ENCODE data around the gene OR7G2. TPM values are rescaled to one million over a fixed set of nuclear protein-coding genes. Genes with fewer than 3 reads are reported as not detected.
"Not testable (repeated sequence)": the region's sequence is repeated elsewhere in the genome, so short reads cannot be mapped to it uniquely, and the experiment has no call there.

Gene OR7G2
- total RNA-seq, 1 experiment from 2014 or later = not detected

DNA sequence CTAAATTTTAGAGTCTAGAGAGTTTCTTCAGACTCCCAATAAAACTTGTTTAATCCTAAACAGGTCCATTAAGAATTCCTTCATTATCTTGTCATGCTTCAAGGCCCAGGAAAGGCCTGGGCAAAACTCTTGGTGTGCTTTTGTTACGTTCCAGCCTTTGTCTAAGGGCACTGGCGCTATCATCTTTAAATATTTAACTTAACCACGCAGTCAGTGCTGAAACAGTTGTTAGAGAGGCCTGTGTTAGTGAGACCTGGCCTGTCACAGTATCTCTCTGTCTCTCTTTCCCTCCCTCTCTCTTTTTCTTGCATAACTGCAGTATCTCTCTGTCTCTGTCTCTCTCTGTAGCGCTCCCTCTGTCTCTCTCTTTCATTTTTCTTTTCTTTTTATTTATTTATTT lies 28.6 kb downstream of the OR7G2 start:
- in situ Hi-C loops (cut with HindIII; ENCODE audit: low pct_unique_long_range_greater_than_20kb, low sequenced_read_pairs) = no loop called here
- peak; percentile 79 for DNase-seq (ENCODE audit: low read depth)

DNA sequence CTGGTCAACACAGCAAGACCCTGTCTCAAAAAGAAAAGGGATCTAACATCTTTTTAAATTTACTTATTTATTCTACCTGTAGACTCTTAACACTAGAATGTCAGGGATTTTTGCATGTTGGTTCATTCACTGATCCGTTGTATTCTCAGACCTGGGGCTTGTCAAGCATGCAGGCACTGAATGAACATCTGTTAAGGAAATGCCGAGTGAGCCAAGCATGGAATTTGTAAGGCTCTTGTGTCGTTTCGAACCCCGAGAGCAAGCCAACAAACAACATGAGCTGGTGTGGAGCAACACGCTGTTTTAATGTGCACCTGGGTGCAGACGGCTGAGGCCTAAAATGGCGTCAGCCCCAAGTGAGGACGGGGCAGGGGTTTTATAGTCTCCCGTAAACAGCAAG lies 30.4 kb downstream of the OR7G2 start:
- in situ Hi-C loops (cut with HindIII; ENCODE audit: low pct_unique_long_range_greater_than_20kb, low sequenced_read_pairs) = no loop called here

DNA sequence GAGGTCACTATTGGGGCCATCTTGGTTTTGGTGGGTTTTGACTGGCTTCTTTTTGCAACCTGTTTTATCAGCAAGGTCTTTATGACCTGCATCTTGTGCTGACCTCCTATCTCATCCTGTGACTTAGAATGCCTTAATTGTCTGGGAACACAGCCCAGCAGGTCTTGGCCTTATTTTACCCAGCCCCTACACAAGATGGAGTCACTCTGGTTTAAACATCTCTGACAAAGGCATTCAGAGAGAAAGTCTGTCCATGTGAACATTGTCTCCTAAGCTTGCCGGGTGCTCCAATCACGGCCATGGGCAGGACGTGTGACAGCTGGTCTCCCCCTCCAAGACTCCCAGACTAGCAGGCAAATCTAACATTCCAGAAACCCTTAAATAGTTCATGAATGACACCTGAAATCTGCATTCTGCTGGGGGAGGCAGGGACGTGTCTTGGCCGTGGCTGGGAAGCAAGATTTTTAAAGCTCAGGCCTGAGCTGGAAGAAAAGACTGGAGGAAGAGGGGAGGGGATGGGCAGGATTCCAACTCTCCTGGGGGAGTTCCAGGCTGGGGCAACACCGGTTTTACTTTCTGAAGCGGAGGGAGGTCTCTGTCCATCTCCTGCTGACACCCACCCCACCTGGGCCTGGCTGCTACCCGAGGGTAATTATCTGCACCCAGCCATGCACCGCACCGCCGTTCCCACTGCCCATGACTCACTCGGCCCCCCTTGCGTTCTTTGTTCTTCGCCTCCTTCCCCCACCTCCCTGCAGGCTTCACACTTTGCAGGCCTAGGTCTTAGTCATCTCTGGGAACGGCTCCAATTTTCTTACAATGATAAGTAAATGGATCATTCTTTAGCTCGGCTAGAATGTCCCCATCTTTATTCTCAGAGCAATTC lies 32.0 kb downstream of the OR7G2 start:
- in situ Hi-C loops (cut with HindIII; ENCODE audit: low pct_unique_long_range_greater_than_20kb, low sequenced_read_pairs) = no loop called here
- DNase-seq (ENCODE audit: low read depth) = peak; percentile 99

More for the DNA sequence above, 30.4 kb downstream of the OR7G2 start:
- DNase-seq (ENCODE audit: low read depth) = no peak

DNA sequence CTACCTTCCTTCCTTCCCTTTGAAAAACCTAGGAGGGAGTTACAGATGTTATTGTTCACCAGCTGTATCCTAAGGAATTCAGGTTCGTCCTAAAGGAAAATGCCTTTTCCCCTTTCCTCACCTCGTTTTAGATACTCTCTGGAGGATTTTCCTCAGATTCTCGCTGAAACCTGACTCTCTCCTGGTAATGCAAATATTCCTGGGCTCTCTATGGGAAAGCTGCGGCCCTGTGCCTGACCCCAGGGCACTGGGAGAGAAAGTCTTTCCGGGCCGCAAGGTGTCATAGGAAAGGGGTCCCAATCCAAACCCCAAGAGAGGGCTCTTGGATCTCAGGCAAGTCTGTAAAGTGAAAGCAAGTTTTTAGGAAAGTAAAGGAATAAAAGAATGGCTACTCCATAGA lies 33.5 kb downstream of the OR7G2 start:
- DNase-seq (ENCODE audit: low read depth) = no peak
- in situ Hi-C loops (cut with HindIII; ENCODE audit: low pct_unique_long_range_greater_than_20kb, low sequenced_read_pairs) = no loop called here

DNA sequence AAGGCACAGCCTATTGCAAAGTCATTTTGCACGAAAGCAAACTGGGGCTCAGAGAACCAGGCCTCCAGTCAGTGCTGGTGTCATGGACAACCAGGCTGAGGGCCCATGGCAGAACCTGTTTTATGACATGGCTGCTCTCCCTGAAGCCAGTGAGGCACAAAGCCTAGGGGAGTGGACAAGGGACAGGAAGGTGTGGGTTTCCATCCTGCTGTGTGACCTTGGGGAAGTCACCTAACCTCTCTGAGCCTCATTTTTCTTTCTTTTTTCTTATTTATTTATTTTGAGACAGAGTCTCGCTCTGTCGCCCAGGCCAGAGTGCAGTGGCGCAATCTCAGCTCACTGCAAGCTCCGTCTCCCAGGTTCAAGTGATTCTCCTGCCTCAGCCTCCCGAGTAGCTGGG lies 35.6 kb downstream of the OR7G2 start:
- in situ Hi-C loops (cut with HindIII; ENCODE audit: low pct_unique_long_range_greater_than_20kb, low sequenced_read_pairs); DNase-seq (ENCODE audit: low read depth): not testable (repeated sequence)

DNA sequence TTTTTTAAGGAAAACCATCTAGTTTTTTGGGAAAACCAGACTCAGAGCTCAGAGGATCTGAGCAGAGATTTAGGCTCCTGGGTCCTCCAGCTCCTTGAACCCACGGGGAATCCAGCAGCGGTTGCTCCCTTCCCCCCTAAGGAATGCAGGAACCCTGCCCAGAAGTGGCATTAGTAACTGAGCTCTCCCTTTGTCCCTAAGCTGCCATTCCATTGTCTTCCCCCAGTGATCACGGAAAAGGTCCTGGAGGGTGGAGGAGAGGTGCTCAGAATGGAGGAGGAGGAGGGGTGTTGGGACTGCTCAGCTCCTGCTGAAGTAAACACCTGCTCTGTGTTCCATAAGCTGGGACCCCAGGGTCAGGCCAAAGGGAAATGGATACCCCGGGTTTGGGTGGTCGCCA lies 37.2 kb downstream of the OR7G2 start:
- peak; percentile 53 for DNase-seq (ENCODE audit: low read depth)
- in situ Hi-C loops (cut with HindIII; ENCODE audit: low pct_unique_long_range_greater_than_20kb, low sequenced_read_pairs) = no loop called here

DNA sequence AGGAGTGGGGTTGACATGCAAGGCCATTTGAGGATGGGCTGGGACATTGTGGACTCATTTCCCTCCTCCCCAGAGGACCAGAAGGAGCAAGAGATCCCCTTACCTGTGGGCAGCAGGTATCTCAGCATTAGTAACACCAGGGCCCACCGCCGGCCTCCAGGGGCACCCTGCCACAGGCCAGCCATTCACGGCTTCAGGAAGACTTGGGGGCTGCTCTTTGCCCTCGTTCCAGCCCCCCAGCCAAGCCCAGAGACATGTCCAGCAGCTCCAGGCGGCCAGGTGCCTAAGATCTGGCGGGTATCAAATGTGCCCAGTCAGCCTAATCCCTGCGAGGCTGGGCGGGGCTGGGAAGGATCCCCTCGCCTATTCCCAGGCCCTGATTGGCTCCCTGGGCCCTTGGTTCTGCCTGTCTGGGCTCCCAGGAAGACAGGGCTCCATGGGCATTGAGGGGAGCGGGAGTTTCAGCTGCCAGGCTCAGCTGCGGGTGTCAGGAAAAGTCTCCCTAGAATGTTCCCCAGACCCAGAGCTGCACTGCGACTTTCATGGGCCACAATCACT lies 41.7 kb downstream of the OR7G2 start:
- DNase-seq (ENCODE audit: low read depth) = no peak
- in situ Hi-C loops (cut with HindIII; ENCODE audit: low pct_unique_long_range_greater_than_20kb, low sequenced_read_pairs) = no loop called here

DNA sequence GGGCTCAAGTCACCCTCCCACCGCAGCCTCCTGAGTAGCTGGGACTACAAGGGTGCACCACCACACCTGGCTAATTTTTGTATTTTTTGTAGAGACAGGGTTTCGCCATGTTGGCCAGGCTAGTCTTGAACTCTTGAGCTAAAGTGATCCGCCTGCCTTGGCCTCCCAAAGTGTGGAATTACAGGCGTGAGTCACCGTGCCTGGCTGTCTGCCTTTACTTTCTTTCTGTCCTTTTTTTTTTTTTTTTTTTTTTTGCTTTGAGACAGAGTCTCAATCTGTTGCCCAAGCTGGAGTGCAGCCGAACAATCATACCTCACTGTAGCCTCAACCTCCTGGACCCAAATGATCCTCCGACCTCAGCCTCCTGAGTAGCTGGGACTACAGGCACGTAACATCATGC lies 45.4 kb downstream of the OR7G2 start:
- in situ Hi-C loops (cut with HindIII; ENCODE audit: low pct_unique_long_range_greater_than_20kb, low sequenced_read_pairs) = no loop called here
- peak; percentile 42 for DNase-seq (ENCODE audit: low read depth)

DNA sequence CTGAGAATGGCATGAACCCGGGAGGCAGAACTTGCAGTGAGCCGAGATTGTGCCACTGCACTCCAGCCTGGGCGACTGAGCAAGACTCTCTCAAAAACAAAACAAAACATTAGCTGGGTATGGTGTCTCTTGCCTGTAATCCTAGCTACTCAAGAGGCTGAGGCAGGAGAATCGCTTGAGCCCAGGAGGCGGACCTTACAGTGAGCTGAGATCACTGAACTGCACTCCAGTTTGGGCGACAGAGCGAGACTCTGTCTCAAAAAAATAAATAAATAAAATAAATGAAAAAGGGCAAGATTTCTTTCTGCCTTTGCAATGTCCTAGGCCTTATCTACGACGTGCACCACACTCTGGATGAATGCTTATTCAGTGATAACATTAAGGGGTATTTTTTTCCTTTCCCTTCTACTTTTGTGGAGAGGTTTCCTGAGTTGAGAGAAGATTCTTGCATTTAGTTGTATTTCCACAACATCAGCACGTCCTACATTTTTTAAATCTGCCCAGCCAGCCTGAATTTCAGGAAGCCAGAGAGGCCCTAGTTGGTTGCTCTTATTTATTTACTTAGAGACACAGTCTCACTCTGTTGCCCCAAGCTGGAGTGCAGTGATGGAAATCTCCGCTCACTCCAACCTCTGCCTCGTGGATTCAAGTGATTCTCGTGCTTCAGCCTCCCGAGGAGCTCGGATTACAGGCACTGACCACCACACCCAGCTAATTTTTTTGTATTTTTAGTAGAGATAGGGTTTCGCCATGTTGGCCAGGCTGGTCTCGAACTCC lies 46.5 kb downstream of the OR7G2 start:
- in situ Hi-C loops (cut with HindIII; ENCODE audit: low pct_unique_long_range_greater_than_20kb, low sequenced_read_pairs) = no loop called here
- peak; percentile 82 for DNase-seq (ENCODE audit: low read depth)

DNA sequence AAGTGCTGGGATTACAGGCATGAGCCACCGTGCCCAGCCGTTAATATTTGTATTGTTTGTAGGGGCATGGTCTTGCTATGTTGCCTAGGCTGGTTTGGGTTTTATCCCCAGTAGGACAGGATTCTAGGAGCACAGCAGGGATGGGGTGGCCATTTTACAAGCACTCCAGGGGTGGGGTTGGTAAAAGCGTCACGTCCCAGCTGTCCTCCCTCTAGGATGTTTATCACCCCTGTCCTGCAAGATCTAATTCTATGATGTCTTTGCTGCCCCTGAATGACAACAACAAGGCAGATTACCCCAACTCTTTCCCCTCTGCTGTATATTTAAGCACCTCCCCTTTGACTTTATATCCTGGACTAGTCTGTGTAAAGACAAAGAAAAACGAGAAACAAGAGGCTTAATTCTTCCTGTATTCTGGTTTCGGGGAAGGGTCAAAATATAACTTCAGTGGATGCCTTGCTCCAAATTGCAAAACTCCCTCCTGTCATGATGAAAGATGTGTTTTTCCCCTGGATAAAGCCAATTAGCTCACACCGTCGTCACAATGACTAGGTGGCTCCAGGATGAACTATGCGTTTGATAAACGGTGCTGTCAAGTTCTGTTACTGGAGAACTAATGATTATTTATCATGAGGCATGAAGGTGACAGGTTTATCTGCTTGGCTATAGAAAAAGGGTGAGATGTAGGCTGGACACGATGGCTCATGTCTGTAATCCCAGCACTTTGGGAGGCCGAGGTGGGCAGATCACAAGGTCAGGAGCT lies 48.2 kb downstream of the OR7G2 start:
- peak; percentile 95 for DNase-seq (ENCODE audit: low read depth)
- in situ Hi-C loops (cut with HindIII; ENCODE audit: low pct_unique_long_range_greater_than_20kb, low sequenced_read_pairs) = no loop called here

DNA sequence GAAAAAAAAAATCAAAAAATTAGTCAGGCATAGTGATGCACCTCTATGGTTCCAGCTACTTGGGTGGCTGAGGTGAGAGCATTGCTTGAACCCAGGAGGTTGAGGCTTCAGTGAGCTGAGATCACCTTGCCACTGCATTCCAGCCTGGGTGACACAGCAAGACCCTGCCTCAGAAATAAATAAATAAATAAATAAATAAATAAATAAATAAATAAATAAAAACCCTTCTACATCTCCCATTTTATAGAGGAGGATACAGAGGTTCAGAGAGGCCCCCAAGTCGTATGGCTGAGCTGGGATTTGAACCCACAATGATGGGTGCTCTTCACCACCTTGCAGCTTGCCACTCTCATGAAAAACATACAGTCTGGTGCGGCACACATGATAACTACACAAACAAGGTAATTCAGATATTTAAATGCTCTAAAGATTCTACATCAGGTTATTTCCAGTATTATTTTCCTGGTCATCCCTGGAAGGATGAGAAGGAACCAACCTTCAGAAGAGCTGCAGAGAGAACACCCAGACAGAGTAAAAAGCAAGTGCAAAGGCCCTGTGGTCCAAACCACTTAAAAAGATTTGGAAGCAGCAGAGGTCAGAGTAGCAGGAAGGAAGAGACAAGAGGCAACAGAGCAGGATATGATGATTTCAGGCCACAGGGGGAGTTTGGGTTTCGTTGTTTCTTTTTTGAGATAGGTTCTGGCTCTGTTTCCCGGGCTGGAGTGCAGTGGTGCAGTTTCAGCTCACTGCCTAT lies 49.6 kb downstream of the OR7G2 start:
- DNase-seq (ENCODE audit: low read depth) = peak; percentile 41
- in situ Hi-C loops (cut with HindIII; ENCODE audit: low pct_unique_long_range_greater_than_20kb, low sequenced_read_pairs) = no loop called here

DNA sequence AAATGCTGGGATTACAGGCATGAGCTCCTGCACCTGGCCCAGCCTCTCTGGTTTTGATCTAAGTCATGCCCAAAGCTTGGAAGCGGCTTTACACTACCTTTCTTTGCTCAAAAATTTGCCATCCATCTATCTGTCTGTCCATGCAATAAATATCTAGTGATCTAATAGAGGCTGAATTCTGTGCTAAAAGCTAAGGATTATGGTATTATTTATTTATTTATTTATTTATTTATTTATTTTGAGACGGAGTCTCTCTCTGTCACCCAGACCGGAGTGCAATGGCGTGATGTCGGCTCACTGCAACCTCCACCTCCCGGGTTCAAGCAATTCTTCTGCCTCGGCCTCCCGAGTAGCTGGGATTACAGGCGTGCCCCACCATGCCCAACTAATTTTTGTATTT lies 51.1 kb downstream of the OR7G2 start:
- in situ Hi-C loops (cut with HindIII; ENCODE audit: low pct_unique_long_range_greater_than_20kb, low sequenced_read_pairs); DNase-seq (ENCODE audit: low read depth): not testable (repeated sequence)

DNA sequence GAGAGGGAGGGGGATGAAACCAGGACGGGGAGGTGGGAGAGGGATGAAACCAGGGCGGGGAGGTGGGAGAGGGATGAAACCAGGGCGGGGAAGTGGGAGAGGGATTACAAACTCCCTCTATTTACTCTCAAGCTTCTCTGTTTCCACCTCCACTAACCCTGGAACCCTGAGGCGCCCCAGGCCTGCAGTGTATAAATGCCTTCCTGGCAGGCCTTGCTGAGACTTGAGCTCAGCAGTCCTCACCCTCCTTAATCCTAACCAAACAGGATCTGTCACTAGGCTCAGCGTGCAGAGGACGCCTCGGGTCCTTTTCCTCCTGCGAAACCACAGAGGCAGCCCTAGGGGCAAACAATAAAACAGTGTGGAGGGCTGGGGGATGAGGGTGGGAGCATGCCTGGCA lies 52.5 kb downstream of the OR7G2 start:
- no peak for DNase-seq (ENCODE audit: low read depth)
- in situ Hi-C loops (cut with HindIII; ENCODE audit: low pct_unique_long_range_greater_than_20kb, low sequenced_read_pairs) = no loop called here

DNA sequence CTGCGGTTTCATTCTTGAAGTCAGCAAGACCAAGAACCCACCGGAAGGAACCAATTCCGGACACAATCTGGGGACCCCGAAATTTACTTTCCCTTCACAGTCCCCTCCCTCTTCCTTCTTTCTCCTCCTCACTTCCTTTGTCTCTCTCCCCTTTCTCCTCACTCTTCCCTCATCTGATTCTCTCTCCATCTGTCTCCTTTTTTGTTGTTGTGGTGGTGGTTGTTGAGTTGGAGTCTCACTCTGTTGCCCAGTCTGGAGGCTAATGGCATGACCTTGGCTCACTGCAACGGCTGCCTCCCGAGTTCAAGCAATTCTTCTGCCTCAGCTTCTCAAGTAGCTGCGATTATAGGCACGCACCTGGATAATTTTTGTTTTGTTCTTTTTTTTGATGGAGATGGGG lies 53.1 kb downstream of the OR7G2 start:
- in situ Hi-C loops (cut with HindIII; ENCODE audit: low pct_unique_long_range_greater_than_20kb, low sequenced_read_pairs) = no loop called here
- no peak for DNase-seq (ENCODE audit: low read depth)

DNA sequence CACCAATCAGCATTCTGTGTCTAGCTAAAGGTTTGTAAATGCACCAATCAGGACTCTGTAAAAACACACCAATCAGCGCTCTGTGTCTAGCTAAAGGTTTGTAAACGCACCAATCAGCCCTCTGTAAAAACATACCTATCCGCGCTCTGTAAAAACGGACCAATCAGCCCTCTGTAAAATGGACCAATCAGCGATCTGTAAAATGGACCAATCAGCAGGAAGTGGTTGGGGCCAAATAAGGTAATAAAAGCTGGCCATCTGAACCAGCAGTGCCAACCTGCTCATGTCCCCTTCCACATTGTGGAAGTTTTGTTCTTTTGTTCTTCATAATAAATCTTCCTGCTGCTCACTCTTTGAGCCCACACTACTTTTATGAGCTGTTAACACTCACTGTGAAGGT lies 53.6 kb downstream of the OR7G2 start:
- in situ Hi-C loops (cut with HindIII; ENCODE audit: low pct_unique_long_range_greater_than_20kb, low sequenced_read_pairs); DNase-seq (ENCODE audit: low read depth): not testable (repeated sequence)

DNA sequence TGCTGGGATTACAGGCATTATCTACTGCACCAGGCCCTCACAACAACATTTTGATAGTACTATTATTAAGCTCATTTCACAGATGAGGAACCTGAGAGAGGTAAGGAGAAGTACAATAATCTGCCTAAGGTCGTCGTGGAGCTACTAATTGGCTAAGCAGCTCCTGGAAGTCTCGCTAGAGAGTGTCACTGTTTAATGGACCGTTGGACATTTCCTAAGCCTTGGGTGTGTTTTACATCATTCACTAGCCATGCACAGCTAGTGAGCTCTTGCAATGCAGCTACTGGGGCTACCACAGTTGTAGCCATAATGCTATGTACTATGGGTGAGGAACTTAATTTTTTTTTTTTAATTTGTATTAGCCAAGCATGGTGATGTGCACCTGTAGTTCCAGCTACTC lies 54.4 kb downstream of the OR7G2 start:
- in situ Hi-C loops (cut with HindIII; ENCODE audit: low pct_unique_long_range_greater_than_20kb, low sequenced_read_pairs) = no loop called here
- DNase-seq (ENCODE audit: low read depth) = peak; percentile 50
